SU-DHL-6 (cell line): ENCODE measurements around the gene SH3RF1.

Experiments used
- H2AFZ ChIP-seq: fragments of 200-600 bp; sonication (generic); 2 replicates; pipeline ENCODE4 v1.6.1; 2014; ENCODE audit warnings: low read depth, mild to moderate bottlenecking, moderate library complexity, mixed read lengths, antibody characterized with exemption, low read length; ENCODE audit not compliant: severe bottlenecking
- H3F3A ChIP-seq: fragments of 200-600 bp; shearing (Covaris generic); 2 replicates; pipeline ENCODE4 v1.6.0; 2016; ENCODE audit warnings: antibody characterized with exemption, mild to moderate bottlenecking; ENCODE audit not compliant: insufficient read depth
- H3K27ac ChIP-seq: fragments of 200-600 bp; sonication (generic); 2 replicates; pipeline ENCODE4 v1.5.1; 2016; ENCODE audit warnings: low read depth, mild to moderate bottlenecking, low read length, moderate library complexity, mixed read lengths
- H3K27me3 ChIP-seq: fragments of 200-600 bp; sonication (generic), shearing (Covaris generic); 2 replicates; pipeline ENCODE4 v1.6.0; 2014; ENCODE audit warnings: mild to moderate bottlenecking, low read length
- H3K36me3 ChIP-seq: fragments of 200-600 bp; sonication (generic); 2 replicates; pipeline ENCODE4 v1.6.1; 2014; ENCODE audit warnings: mild to moderate bottlenecking, low read length, mixed read lengths
- H3K4me2 ChIP-seq: fragments of 300-600, 200-600 bp; shearing (Covaris generic), sonication (generic); 2 replicates; pipeline ENCODE4 v1.6.0; 2014; ENCODE audit warnings: low read length, low read depth, mild to moderate bottlenecking; ENCODE audit not compliant: poor library complexity, severe bottlenecking
- H3K4me3 ChIP-seq: fragments of 200-600 bp; sonication (generic); 2 replicates; pipeline ENCODE4 v1.5.1; 2014; ENCODE audit warnings: antibody characterized with exemption, low read length, mild to moderate bottlenecking, mixed read lengths; ENCODE audit not compliant: insufficient read depth, poor library complexity, severe bottlenecking
- H3K79me2 ChIP-seq: fragments of 200-600 bp; sonication (generic); 2 replicates; pipeline ENCODE4 v1.6.1; 2014; ENCODE audit warnings: mild to moderate bottlenecking, low read length, moderate library complexity; ENCODE audit not compliant: insufficient read depth
- H3K9ac ChIP-seq: fragments of 200-600 bp; sonication (generic); 2 replicates; pipeline ENCODE4 v1.7.0; 2014; ENCODE audit warnings: mild to moderate bottlenecking, low read length
- H3K9me2 ChIP-seq: fragments of 200-600 bp; sonication (generic); replicated peaks from 2 replicates; pipeline ENCODE4 v1.6.1; 2014; ENCODE audit warnings: low read length; ENCODE audit not compliant: insufficient read depth
- H3K9me3 ChIP-seq: fragments of 200-600 bp; sonication (generic); 2 replicates; pipeline ENCODE4 v1.6.1; 2014; ENCODE audit warnings: low read length, mixed read lengths; ENCODE audit not compliant: insufficient read depth
- H4K20me1 ChIP-seq: fragments of 200-600 bp; sonication (generic); 2 replicates; pipeline ENCODE4 v1.6.1; 2014; ENCODE audit warnings: low read depth, mild to moderate bottlenecking, antibody characterized with exemption, low read length, moderate library complexity, mixed read lengths
- CTCF ChIP-seq: fragments of 200-600 bp; sonication (generic); IDR thresholded peaks from one replicate; pipeline ENCODE4 v1.5.1; 2017; ENCODE audit warnings: antibody characterized with exemption, mild to moderate bottlenecking, low read length, moderate library complexity; ENCODE audit not compliant: insufficient read depth, poor library complexity, severe bottlenecking
- EZH2phosphoT487 ChIP-seq: fragments of 200-600 bp; sonication (generic), shearing (Covaris generic); conservative IDR thresholded peaks from 2 replicates; pipeline ENCODE4 v1.6.1; 2018; ENCODE audit warnings: mild to moderate bottlenecking, antibody characterized with exemption, low read length, moderate library complexity, mixed read lengths

SH3RF1 gene

GRCh38 chr4:169045862-169046584 lies 224.7 kb downstream of the SH3RF1 start:
- Histone ChIP-seq H3K36me3 (no peaks in the 10 kb centered on the region), H3K9ac (no peak overlapping the region), H3K9me2 (no peaks in the 10 kb centered on the region), H3K27ac (no peak overlapping the region), H3K4me3 (no peak overlapping the region), H2AFZ (no peak overlapping the region), H3K79me2 (no peaks in the 10 kb centered on the region), H4K20me1 (no peaks in the 10 kb centered on the region), H3F3A (no peaks in the 10 kb centered on the region), H3K27me3 (no peaks in the 10 kb centered on the region), H3K4me2 (no peak overlapping the region), H3K9me3 (no peaks in the 10 kb centered on the region)
- TF ChIP-seq EZH2phosphoT487 (no peak), CTCF (no peak)

DNA sequence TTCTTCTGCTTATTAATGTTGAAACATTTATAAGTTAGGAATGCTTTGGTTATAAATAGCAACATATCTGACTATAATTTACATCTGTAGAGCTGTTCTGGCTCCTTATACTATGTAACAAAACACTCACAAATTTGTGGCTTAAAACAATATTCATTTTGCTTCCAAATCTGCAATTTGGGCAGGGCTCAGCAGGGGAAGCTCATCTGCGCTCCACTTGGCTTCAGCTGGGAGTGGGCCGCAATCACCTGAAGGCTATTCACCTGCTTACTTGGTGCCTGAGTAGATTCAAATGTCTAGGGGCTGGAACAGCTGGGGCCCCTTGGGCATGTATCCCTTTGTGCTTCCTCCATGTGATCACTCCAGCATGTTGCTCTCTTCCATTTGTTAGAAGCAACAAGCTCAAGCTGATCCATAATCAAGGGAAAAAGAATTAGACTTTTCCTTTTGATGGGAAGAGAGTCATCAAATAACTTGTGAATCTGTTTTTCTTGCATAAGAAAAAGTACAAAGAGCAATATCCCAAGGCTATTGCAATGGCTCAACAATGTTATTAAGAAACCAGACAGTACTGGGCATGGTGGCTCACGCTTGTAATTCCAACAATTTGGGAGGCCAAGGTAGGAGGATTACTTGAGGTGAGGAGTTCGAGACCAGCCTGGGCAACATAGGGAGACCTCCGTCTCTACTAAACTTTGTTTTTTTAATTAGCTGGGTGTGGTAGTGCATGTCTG lies 225.9 kb downstream of the SH3RF1 start:
- Histone ChIP-seq H2AFZ (no peak overlapping the region), H3K36me3 (no peaks in the 10 kb centered on the region), H3K9ac (no peak overlapping the region), H3K27me3 (no peaks in the 10 kb centered on the region), H3K27ac (no peak overlapping the region), H3K9me2 (no peaks in the 10 kb centered on the region), H3K79me2 (no peaks in the 10 kb centered on the region), H4K20me1 (no peaks in the 10 kb centered on the region), H3K4me3 (no peak overlapping the region), H3F3A (no peaks in the 10 kb centered on the region), H3K9me3 (no peaks in the 10 kb centered on the region), H3K4me2 (no peak overlapping the region)
- no peak for TF ChIP-seq CTCF
- TF ChIP-seq EZH2phosphoT487 = no peak
